ENCODE data around the gene PRKCE.

PRKCE gene

DNA sequence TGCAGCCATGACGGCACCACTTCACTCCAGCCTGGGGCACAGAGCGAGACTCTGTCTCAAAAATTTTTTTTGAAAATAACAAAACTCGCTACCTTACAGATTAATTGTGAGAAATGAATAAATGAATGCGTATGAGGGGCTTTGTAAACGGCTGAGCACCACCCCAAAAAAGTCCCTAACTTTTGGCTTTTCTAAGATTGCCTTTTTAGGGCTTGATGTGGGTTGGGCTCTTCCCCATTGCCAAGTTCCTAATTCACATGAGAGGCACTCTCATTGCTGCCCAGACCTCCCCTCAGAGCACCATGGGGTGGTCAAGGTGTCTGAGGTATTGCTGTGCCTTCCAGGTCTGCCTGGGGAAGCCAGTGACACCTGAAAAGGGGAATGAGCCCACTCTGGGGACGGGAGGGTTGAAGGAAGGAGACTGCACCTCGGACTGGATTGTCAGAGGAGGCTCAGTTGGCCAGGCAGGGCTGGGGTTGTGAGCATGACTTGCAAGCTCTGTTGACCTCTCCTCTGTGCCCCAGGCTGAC is 186.4 kb downstream of the PRKCE start:
- peaks cover 30% of the 10 kb centered on the region for H3K4me1 ChIP-seq (ENCODE audit: control insufficient read depth, insufficient read depth, low read length)
- H3K27ac ChIP-seq (ENCODE audit: low read length): no peak overlapping the region
- H3K36me3 ChIP-seq (ENCODE audit: control insufficient read depth in 2 of 2, insufficient read depth in 2 of 2, low read length in 2 of 2): no peaks in the 10 kb centered on the region
- no peak overlapping the region for H3K9ac ChIP-seq (ENCODE audit: low read length in 2 of 2)
- H3K4me3 ChIP-seq (ENCODE audit: low read length in 2 of 2): no peak overlapping the region
- no peaks in the 10 kb centered on the region for H3K27me3 ChIP-seq (ENCODE audit: control insufficient read depth in 1 of 2, insufficient read depth in 2 of 2, low read length in 2 of 2)
- no peaks in the 10 kb centered on the region for H3K9me3 ChIP-seq (ENCODE audit: control insufficient read depth in 2 of 2, low read length in 2 of 2)

DNA sequence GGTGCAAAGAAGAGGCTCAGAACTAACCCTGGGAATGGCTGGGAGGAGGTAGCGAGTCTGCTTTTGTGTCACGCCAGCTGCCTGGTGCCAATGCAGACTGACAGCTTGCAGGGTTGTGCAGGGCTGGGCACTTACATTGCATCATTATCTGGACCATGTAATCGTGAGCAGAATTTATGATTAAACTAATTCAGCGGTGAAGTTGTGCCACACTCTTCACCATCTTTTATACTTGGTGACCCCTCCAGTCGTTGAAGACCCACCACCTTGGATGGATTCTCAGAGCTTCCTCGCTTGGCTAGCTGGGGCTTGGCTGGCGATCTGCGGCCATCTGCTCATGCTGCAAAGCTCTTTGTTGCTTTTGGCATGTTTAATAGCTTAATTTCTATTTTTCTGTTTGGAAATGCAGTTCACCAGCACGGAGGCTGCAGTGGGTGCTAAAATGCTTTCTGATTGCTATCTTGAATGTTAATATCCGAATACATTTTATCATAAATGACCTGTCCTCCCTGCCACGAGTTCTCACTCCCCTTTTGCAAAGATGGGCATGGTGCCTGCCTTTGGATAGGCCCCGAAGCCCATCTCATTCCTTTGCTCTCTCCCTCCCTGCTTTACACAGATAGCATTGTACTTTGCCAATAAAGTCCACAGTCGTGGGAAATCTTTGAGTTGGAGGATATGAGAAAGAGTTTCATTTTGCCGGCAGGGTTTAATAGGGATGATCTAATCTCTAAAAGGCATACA is 188.2 kb downstream of the PRKCE start:
- no peaks in the 10 kb centered on the region for H3K27me3 ChIP-seq (ENCODE audit: control insufficient read depth in 1 of 2, insufficient read depth in 2 of 2, low read length in 2 of 2)
- no peak overlapping the region for H3K9ac ChIP-seq (ENCODE audit: low read length in 2 of 2)
- no peaks in the 10 kb centered on the region for H3K36me3 ChIP-seq (ENCODE audit: control insufficient read depth in 2 of 2, insufficient read depth in 2 of 2, low read length in 2 of 2)
- H3K9me3 ChIP-seq (ENCODE audit: control insufficient read depth in 2 of 2, low read length in 2 of 2): no peaks in the 10 kb centered on the region
- H3K27ac ChIP-seq (ENCODE audit: low read length): no peak overlapping the region
- peaks cover 19% of the 10 kb centered on the region for H3K4me1 ChIP-seq (ENCODE audit: control insufficient read depth, insufficient read depth, low read length)
- H3K4me3 ChIP-seq (ENCODE audit: low read length in 2 of 2): peak overlapping the region in 1 of 2 donors; percentile 44

DNA sequence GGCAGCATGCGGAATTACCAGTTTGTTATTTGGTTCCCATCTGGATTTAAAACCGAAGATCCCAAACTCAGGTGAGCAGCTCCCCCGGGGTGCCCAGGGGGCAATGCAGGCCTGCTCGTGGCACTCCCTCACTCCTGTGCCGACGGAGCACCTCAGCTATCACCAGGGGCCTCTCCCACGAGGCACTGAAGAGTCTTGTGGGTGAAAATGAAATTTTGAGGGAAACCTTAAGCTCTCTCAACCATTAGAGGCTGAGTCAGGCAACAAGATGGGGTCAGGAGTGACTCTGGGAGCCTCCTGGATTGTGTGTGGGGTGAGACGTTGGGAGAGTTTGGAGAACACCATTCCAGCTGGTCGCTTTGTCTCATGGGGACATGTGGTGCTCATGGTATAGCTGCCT is 189.0 kb downstream of the PRKCE start:
- peaks cover 21% of the 10 kb centered on the region for H3K4me1 ChIP-seq (ENCODE audit: control insufficient read depth, insufficient read depth, low read length)
- no peak overlapping the region for H3K9ac ChIP-seq (ENCODE audit: low read length in 2 of 2)
- no peaks in the 10 kb centered on the region for H3K36me3 ChIP-seq (ENCODE audit: control insufficient read depth in 2 of 2, insufficient read depth in 2 of 2, low read length in 2 of 2)
- H3K27ac ChIP-seq (ENCODE audit: low read length): no peak overlapping the region
- no peaks in the 10 kb centered on the region for H3K9me3 ChIP-seq (ENCODE audit: control insufficient read depth in 2 of 2, low read length in 2 of 2)
- no peaks in the 10 kb centered on the region for H3K27me3 ChIP-seq (ENCODE audit: control insufficient read depth in 1 of 2, insufficient read depth in 2 of 2, low read length in 2 of 2)
- H3K4me3 ChIP-seq (ENCODE audit: low read length in 2 of 2): no peak overlapping the region

DNA sequence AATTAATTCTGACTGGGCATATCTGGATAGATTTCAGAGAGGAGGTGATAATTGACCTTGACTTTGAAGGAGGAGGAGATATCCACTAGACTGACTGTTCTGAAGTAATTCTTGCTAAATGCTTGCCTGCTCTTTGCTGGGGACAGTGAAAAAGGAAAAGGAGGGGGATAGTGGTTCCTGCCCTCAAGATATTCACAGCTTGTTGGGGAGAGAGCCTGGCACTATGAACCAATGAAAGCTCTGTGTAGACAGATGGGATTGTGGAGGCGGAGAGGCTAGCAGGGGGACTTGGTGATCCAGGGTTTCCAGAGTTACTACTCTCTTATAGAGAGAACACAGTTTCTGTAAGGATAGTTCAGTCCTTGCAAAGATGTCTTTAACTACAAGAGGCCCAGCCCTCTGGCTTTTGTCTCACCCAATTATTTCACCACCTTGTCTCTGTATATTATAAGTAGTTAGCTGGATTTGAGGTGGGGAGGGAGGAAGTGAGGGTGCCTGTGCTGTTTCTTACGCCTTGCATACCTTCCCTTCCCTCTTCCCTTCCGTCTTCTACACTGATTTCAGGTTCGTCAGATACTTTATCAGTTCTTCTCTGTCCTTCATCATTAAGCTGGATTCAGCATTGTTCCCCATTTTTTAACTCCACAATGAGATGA is 190.4 kb downstream of the PRKCE start:
- H3K9me3 ChIP-seq (ENCODE audit: control insufficient read depth in 2 of 2, low read length in 2 of 2): no peaks in the 10 kb centered on the region
- H3K27ac ChIP-seq (ENCODE audit: low read length): no peak overlapping the region
- H3K27me3 ChIP-seq (ENCODE audit: control insufficient read depth in 1 of 2, insufficient read depth in 2 of 2, low read length in 2 of 2): no peaks in the 10 kb centered on the region
- peaks cover 0 to 3% of the 10 kb centered on the region in 2 donors for H3K36me3 ChIP-seq (ENCODE audit: control insufficient read depth in 2 of 2, insufficient read depth in 2 of 2, low read length in 2 of 2)
- H3K4me1 ChIP-seq (ENCODE audit: control insufficient read depth, insufficient read depth, low read length): peaks cover 21% of the 10 kb centered on the region
- H3K4me3 ChIP-seq (ENCODE audit: low read length in 2 of 2): no peak overlapping the region
- H3K9ac ChIP-seq (ENCODE audit: low read length in 2 of 2): no peak overlapping the region

DNA sequence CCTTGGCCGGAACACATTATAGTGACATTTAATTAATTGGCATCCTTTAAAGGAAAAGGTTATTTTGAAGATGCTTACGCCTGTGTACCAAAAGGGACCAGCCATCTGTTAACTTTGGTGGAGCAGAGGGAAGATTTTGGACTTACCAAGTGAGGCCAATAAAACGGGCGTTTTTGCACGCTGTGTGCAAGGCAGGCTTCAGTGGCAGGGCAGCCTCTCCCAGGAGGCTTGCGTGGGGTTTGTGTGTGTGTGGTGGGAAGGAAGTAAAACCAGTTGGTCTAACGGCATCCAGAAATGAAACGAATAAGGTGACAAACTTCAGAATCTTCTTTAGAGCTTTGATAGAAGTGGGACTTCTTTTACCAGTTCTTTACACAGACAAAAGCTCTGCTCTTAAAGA is 191.7 kb downstream of the PRKCE start:
- Histone ChIP-seq H3K4me3 (ENCODE audit: low read length in 2 of 2) (no peak overlapping the region), H3K9ac (ENCODE audit: low read length in 2 of 2) (no peak overlapping the region), H3K27me3 (ENCODE audit: control insufficient read depth in 1 of 2, insufficient read depth in 2 of 2, low read length in 2 of 2) (no peaks in the 10 kb centered on the region), H3K4me1 (ENCODE audit: control insufficient read depth, insufficient read depth, low read length) (peaks cover 21% of the 10 kb centered on the region), H3K9me3 (ENCODE audit: control insufficient read depth in 2 of 2, low read length in 2 of 2) (no peaks in the 10 kb centered on the region), H3K36me3 (ENCODE audit: control insufficient read depth in 2 of 2, insufficient read depth in 2 of 2, low read length in 2 of 2) (peaks cover 0 to 3% of the 10 kb centered on the region in 2 donors), H3K27ac (ENCODE audit: low read length) (no peak overlapping the region)

DNA sequence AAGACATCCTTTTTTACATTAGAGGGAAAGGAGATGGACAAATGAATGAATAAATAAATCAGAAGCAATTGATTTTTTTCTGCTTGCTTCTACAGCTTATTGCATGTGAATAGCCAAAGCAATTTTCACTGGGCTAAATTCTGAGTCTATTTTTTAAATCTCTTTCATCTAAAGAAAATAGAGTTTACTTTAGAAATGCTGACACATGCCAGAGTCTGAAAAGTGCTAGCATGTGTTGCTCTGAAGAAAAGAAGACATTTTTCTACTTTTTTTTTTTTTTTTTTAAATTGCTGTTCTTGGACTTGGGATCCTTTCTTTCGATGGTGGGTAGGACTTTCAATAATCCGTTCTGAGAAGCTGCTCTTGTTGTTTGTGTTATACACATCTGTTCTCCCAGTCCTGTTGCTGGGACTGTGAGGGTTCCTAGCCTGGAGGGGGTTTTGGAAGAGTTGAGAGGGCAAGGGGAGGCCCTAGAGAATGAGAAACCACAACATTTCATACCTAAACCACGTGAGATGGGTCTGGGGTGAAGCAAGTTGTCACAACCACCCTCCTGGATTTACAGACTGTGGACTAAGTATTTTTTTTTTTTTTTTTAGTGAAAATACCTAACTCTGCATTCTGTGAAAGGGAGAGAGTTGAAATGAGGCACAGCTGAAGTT is 193.5 kb downstream of the PRKCE start:
- peaks cover 20% of the 10 kb centered on the region for H3K4me1 ChIP-seq (ENCODE audit: control insufficient read depth, insufficient read depth, low read length)
- H3K36me3 ChIP-seq (ENCODE audit: control insufficient read depth in 2 of 2, insufficient read depth in 2 of 2, low read length in 2 of 2): peaks cover 0 to 3% of the 10 kb centered on the region in 2 donors
- no peaks in the 10 kb centered on the region for H3K9me3 ChIP-seq (ENCODE audit: control insufficient read depth in 2 of 2, low read length in 2 of 2)
- H3K4me3 ChIP-seq (ENCODE audit: low read length in 2 of 2): no peak overlapping the region
- H3K27me3 ChIP-seq (ENCODE audit: control insufficient read depth in 1 of 2, insufficient read depth in 2 of 2, low read length in 2 of 2): no peaks in the 10 kb centered on the region
- no peak overlapping the region for H3K27ac ChIP-seq (ENCODE audit: low read length)
- H3K9ac ChIP-seq (ENCODE audit: low read length in 2 of 2): no peak overlapping the region

DNA sequence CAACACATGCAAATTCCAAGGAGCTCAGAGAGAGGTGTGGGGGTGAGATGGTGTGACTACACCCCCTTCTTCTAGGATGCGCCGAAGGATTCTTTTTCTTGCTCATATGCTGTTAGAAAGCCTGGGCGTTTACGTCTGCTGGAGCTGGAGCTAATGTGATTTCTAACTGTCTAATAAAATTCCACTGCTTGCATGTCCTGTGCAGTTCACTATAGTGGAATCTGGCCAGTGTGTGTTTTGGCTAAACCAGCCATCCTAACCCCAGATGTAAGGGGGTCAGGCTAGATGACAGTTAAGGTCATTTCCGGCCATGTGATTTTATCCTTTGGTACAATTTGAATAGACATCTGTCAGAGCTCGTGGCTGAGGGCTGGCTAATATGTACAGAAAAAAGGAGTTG is 194.1 kb downstream of the PRKCE start:
- Histone ChIP-seq H3K9ac (ENCODE audit: low read length in 2 of 2) (no peak overlapping the region), H3K27ac (ENCODE audit: low read length) (no peak overlapping the region), H3K27me3 (ENCODE audit: control insufficient read depth in 1 of 2, insufficient read depth in 2 of 2, low read length in 2 of 2) (no peaks in the 10 kb centered on the region), H3K36me3 (ENCODE audit: control insufficient read depth in 2 of 2, insufficient read depth in 2 of 2, low read length in 2 of 2) (peaks cover 0 to 3% of the 10 kb centered on the region in 2 donors), H3K4me3 (ENCODE audit: low read length in 2 of 2) (no peak overlapping the region), H3K4me1 (ENCODE audit: control insufficient read depth, insufficient read depth, low read length) (peaks cover 14% of the 10 kb centered on the region), H3K9me3 (ENCODE audit: control insufficient read depth in 2 of 2, low read length in 2 of 2) (no peaks in the 10 kb centered on the region)

DNA sequence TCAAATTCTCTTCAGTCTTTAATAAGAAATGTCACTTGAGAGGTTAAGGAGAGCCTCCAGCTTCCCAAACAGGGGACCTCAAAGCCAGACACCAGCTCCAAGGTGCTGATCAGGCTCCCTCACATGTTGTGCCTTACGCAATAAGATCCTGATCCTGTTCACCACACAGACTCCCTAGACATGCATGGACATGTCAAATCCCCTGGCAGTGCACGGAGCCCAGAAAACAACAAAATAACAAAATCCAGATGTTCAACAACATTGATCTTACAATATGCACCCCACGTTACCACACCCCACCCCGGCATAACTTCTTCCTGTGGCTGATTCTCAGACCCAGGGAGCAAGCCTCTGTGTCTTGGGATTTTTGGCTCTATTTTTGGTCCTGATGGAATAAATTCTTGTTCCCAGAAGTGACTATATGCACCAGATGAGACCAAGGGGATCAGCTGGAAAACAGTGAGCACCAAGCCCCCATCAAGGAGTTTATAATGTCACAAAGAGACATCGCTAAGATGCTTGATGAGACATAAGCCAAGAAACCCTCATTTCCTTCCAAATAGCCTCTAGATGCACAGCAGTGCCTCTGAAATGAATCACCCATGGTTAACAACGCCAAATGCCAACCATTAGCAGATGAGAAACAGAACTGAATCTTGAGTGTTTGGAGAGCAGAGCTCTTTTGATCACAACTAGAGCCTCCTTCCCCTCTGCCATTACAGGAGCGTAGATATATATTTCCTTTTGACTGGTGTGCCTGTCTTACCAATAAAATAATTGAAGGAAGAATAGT is 198.2 kb downstream of the PRKCE start:
- H3K27me3 ChIP-seq (ENCODE audit: control insufficient read depth in 1 of 2, insufficient read depth in 2 of 2, low read length in 2 of 2): no peaks in the 10 kb centered on the region
- peaks cover 0 to 3% of the 10 kb centered on the region in 2 donors for H3K36me3 ChIP-seq (ENCODE audit: control insufficient read depth in 2 of 2, insufficient read depth in 2 of 2, low read length in 2 of 2)
- H3K4me1 ChIP-seq (ENCODE audit: control insufficient read depth, insufficient read depth, low read length): peaks cover 35% of the 10 kb centered on the region
- H3K4me3 ChIP-seq (ENCODE audit: low read length in 2 of 2): no peak overlapping the region
- no peak overlapping the region for H3K27ac ChIP-seq (ENCODE audit: low read length)
- H3K9me3 ChIP-seq (ENCODE audit: control insufficient read depth in 2 of 2, low read length in 2 of 2): no peaks in the 10 kb centered on the region
- H3K9ac ChIP-seq (ENCODE audit: low read length in 2 of 2): no peak overlapping the region

DNA sequence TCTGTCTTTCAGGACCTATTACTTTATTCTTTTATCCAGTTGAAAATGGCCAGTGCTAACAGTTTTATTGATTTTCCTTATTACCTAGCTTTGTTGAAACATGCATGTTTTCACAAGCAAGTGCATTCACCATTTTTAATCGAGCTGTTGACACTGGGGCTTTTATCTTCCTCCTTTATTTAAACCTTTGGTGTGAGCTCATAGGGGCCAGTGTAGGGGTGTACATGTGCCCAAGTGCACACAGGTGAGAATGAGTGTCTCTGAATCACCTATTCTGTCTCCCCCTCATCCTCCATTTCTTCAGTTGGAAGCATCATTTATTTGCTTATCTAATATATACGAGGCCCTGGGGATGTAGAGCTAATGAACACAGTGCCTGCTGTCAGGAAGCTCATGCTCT is 199.1 kb downstream of the PRKCE start:
- Histone ChIP-seq H3K27ac (ENCODE audit: low read length) (no peak overlapping the region), H3K36me3 (ENCODE audit: control insufficient read depth in 2 of 2, insufficient read depth in 2 of 2, low read length in 2 of 2) (peaks cover 0 to 3% of the 10 kb centered on the region in 2 donors), H3K27me3 (ENCODE audit: control insufficient read depth in 1 of 2, insufficient read depth in 2 of 2, low read length in 2 of 2) (no peaks in the 10 kb centered on the region), H3K9me3 (ENCODE audit: control insufficient read depth in 2 of 2, low read length in 2 of 2) (no peaks in the 10 kb centered on the region), H3K9ac (ENCODE audit: low read length in 2 of 2) (no peak overlapping the region), H3K4me1 (ENCODE audit: control insufficient read depth, insufficient read depth, low read length) (peaks cover 41% of the 10 kb centered on the region), H3K4me3 (ENCODE audit: low read length in 2 of 2) (no peak overlapping the region)

DNA sequence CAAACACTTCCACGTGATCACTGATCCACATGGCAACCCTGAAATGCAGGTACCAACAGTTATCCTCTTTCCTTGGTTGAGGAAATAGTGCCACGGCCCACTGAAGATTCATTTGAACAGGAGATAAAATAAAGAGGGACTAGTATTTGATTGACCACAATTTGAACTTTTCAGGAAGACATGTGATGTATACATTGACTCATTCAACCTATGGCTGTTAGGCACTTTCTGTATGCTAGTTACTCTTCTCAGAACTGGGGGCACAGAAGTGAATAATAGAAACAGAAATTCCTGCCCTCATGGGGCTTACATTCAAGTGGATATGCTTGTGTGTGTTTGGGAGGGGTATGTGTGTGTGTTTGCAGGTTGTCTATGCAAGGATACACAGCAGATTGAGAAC is 199.6 kb downstream of the PRKCE start:
- Histone ChIP-seq H3K27me3 (ENCODE audit: control insufficient read depth in 1 of 2, insufficient read depth in 2 of 2, low read length in 2 of 2) (no peaks in the 10 kb centered on the region), H3K36me3 (ENCODE audit: control insufficient read depth in 2 of 2, insufficient read depth in 2 of 2, low read length in 2 of 2) (peaks cover 0 to under 1% of the 10 kb centered on the region in 2 donors), H3K4me1 (ENCODE audit: control insufficient read depth, insufficient read depth, low read length) (peaks cover 44% of the 10 kb centered on the region), H3K4me3 (ENCODE audit: low read length in 2 of 2) (no peak overlapping the region), H3K27ac (ENCODE audit: low read length) (no peak overlapping the region), H3K9me3 (ENCODE audit: control insufficient read depth in 2 of 2, low read length in 2 of 2) (no peaks in the 10 kb centered on the region), H3K9ac (ENCODE audit: low read length in 2 of 2) (no peak overlapping the region)
